ENCODE data around the gene NUCKS1.

The NUCKS1 gene

GRCh38 chr1:205744403-205744802 lies 5.6 kb downstream of the NUCKS1 start:
- TF ChIP-seq SIN3A (IDR thresholded peaks at IDR 0.05; ENCODE audit: borderline replicate concordance, insufficient read depth, low read length) (no peak), REST (IDR thresholded peaks at IDR 0.05; ENCODE audit: insufficient read depth in 1 of 2, low read depth in 2 of 2, low read length in 2 of 2) (no peak), FOXP2 (optimal IDR thresholded peaks at IDR 0.05; ENCODE audit: borderline replicate concordance, extremely low read depth, extremely low read length, insufficient read depth) (no peak), POLR2AphosphoS5 (IDR thresholded peaks at IDR 0.05; ENCODE audit: low read depth, low read length) (no peak), TAF1 (IDR thresholded peaks at IDR 0.05; ENCODE audit: borderline replicate concordance, insufficient read depth, low read length) (no peak)

GRCh38 chr1:205743977-205744376 lies 6.0 kb downstream of the NUCKS1 start:
- TF ChIP-seq POLR2AphosphoS5 (IDR thresholded peaks at IDR 0.05; ENCODE audit: low read depth, low read length) (0 out of 2 replicates have a peak, but pooled peaks have one; percentile 33), TAF1 (IDR thresholded peaks at IDR 0.05; ENCODE audit: borderline replicate concordance, insufficient read depth, low read length) (no peak)

- no peak for TF ChIP-seq REST (IDR thresholded peaks at IDR 0.05; ENCODE audit: insufficient read depth in 1 of 2, low read depth in 2 of 2, low read length in 2 of 2)
- TF ChIP-seq SIN3A (IDR thresholded peaks at IDR 0.05; ENCODE audit: borderline replicate concordance, insufficient read depth, low read length) = no peak
- no peak for TF ChIP-seq POLR2AphosphoS5 (IDR thresholded peaks at IDR 0.05; ENCODE audit: low read depth, low read length)
- TF ChIP-seq FOXP2 (optimal IDR thresholded peaks at IDR 0.05; ENCODE audit: borderline replicate concordance, extremely low read depth, extremely low read length, insufficient read depth) = no peak
- no peak for TF ChIP-seq TAF1 (IDR thresholded peaks at IDR 0.05; ENCODE audit: borderline replicate concordance, insufficient read depth, low read length)
These were observed 8.3 kb downstream of the NUCKS1 start for GRCh38 chr1:205741681-205742080.

- TF ChIP-seq POLR2AphosphoS5 (IDR thresholded peaks at IDR 0.05; ENCODE audit: low read depth, low read length) (no peak; the same call in 1 of the 2 replicates), REST (IDR thresholded peaks at IDR 0.05; ENCODE audit: insufficient read depth in 1 of 2, low read depth in 2 of 2, low read length in 2 of 2) (no peak), SIN3A (IDR thresholded peaks at IDR 0.05; ENCODE audit: borderline replicate concordance, insufficient read depth, low read length) (no peak), FOXP2 (optimal IDR thresholded peaks at IDR 0.05; ENCODE audit: borderline replicate concordance, extremely low read depth, extremely low read length, insufficient read depth) (no peak), TAF1 (IDR thresholded peaks at IDR 0.05; ENCODE audit: borderline replicate concordance, insufficient read depth, low read length) (no peak)
These were observed 10.4 kb downstream of the NUCKS1 start for GRCh38 chr1:205739348-205740160.

DNA sequence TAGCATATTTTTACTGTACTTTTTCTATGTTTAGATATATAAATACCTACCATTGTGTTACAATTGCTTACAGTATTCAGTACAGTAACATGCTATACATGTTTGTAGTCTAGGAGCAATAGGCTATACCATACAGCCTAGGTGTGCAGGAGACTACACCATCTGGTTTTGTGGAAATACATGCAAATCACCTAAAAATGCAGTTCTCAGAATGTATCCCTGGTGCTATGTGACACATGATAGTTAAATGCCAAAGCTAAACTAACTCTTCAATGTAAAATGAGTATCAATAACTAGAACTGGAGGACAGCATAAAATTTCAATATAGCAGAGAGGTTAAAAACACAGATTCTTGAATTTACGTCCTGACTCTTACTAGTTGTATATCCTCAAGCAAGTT lies 14.8 kb downstream of the NUCKS1 start:
- no peak for TF ChIP-seq FOXP2 (optimal IDR thresholded peaks at IDR 0.05; ENCODE audit: borderline replicate concordance, extremely low read depth, extremely low read length, insufficient read depth)
- no peak for TF ChIP-seq POLR2AphosphoS5 (IDR thresholded peaks at IDR 0.05; ENCODE audit: low read depth, low read length)
- TF ChIP-seq TAF1 (IDR thresholded peaks at IDR 0.05; ENCODE audit: borderline replicate concordance, insufficient read depth, low read length) = no peak
- TF ChIP-seq REST (IDR thresholded peaks at IDR 0.05; ENCODE audit: insufficient read depth in 1 of 2, low read depth in 2 of 2, low read length in 2 of 2) = no peak
- no peak for TF ChIP-seq SIN3A (IDR thresholded peaks at IDR 0.05; ENCODE audit: borderline replicate concordance, insufficient read depth, low read length)

All from PFSK-1 (cell line).